BE2C (cell line): Measurements from ENCODE around the gene GLUD1.
"Not testable (repeated sequence)": the region's sequence is repeated elsewhere in the genome, so short reads cannot be mapped to it uniquely, and the experiment has no call there.

ENCODE experiments used
- DNase-seq: peaks from one replicate; pipeline ENCODE4 v3.0.0-alpha.2; 2020
- H3K27me3 ChIP-seq: fragments of 250-450 bp; sonication (Bioruptor Pico); 2 replicates; pipeline ENCODE4 v1.5.1; 2020; ENCODE audit warnings: mild to moderate bottlenecking
- H3K36me3 ChIP-seq: fragments of 250-450 bp; sonication (Bioruptor Pico); 2 replicates; pipeline ENCODE4 v1.5.1; 2020; ENCODE audit warnings: mild to moderate bottlenecking
- H3K4me1 ChIP-seq: fragments of 250-450 bp; sonication (Bioruptor Pico); 2 replicates; pipeline ENCODE4 v1.5.1; 2020
- H3K4me3 ChIP-seq: 2 replicates; pipeline ENCODE4 v1.5.1; 2011; ENCODE audit warnings: low read depth, low read length
- H3K9me3 ChIP-seq: fragments of 250-450 bp; sonication (Bioruptor Pico); 2 replicates; pipeline ENCODE4 v1.5.1; 2020
- CTCF ChIP-seq: IDR thresholded peaks from 2 replicates; pipeline ENCODE4 v1.5.1; 2012; ENCODE audit warnings: mild to moderate bottlenecking, low read depth, low read length

Gene GLUD1

DNA sequence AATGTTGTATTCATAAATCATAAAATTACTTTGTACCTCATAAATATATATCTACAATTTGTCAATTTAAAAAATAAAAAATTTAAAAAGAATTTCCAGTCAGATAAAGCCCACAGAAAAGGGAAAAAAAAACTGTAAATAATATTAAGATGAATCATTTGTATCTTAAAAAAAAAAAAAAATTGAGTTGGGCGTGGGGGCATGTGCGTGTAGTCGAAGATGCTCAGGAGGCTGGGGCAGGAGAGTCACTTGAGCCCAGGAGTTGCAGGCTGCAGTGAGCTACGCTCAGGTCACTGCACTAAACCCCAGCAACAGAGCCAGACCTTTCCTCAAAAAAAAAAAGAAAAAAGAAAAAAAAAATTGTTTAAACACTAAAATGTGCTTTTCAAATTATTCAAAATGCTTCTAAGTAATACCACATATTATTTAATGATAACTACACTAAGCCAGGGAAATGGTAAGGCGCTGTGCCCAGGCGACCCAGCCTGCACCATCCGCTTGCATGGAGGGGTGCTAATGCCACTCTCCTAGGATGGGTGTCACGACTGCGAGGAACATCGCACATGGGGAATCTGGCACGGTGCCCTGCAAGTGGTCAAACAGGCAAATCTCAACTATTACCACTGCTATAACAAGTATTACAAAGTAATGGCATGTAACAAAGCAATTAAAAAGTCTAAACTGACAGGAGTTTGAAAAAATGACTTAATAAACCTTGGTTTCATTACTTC, 15.4 kb downstream of the GLUD1 start:
- Histone ChIP-seq H3K27me3 (no peaks in the 10 kb centered on the region), H3K4me3 (no peak overlapping the region), H3K9me3 (no peaks in the 10 kb centered on the region), H3K4me1 (no peaks in the 10 kb centered on the region), H3K36me3 (no peaks in the 10 kb centered on the region)
- no peak for DNase-seq
- no peak for TF ChIP-seq CTCF

GRCh38 chr10:87076421-87076820, 18.2 kb downstream of the GLUD1 start:
- not testable (repeated sequence) for H3K9me3 ChIP-seq, H3K27me3 ChIP-seq, H3K4me1 ChIP-seq, H3K36me3 ChIP-seq, H3K4me3 ChIP-seq, DNase-seq

GRCh38 chr10:87072449-87072848, 22.2 kb downstream of the GLUD1 start:
- DNase-seq = no peak
- Histone ChIP-seq H3K4me1 (no peaks in the 10 kb centered on the region), H3K9me3 (no peaks in the 10 kb centered on the region), H3K4me3 (no peak overlapping the region), H3K27me3 (no peaks in the 10 kb centered on the region), H3K36me3 (peaks cover 8% of the 10 kb centered on the region)
- TF ChIP-seq CTCF = no peak

DNA sequence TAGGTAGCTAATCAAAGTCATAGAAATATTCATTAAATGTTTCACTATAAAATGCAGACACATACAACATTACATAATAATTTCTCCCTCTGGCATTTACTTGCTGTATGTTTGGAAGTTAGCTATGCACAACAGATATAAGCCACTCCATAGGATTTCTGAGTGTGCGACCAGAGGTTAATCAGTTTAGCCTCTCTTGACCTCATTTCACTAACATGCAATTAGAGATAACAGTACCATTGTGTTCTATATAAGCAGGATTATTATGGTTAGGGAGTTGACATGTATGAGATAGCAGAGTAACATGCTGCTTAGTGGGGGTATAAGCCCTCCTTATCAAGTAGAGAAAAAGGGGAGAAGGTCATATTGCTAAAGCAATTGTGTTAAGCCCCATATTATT, 26.4 kb downstream of the GLUD1 start:
- DNase-seq = no peak
- Histone ChIP-seq H3K36me3 (peaks cover 15% of the 10 kb centered on the region), H3K9me3 (no peaks in the 10 kb centered on the region), H3K27me3 (no peaks in the 10 kb centered on the region), H3K4me1 (no peaks in the 10 kb centered on the region), H3K4me3 (no peak overlapping the region)
- no peak for TF ChIP-seq CTCF

- TF ChIP-seq CTCF = no peak
- Histone ChIP-seq H3K9me3 (no peaks in the 10 kb centered on the region), H3K27me3 (no peaks in the 10 kb centered on the region), H3K4me1 (no peaks in the 10 kb centered on the region), H3K4me3 (no peak overlapping the region), H3K36me3 (peaks cover 17% of the 10 kb centered on the region)
- DNase-seq = no peak
Observed at GRCh38 chr10:87066865-87067264, 27.8 kb downstream of the GLUD1 start.

DNA sequence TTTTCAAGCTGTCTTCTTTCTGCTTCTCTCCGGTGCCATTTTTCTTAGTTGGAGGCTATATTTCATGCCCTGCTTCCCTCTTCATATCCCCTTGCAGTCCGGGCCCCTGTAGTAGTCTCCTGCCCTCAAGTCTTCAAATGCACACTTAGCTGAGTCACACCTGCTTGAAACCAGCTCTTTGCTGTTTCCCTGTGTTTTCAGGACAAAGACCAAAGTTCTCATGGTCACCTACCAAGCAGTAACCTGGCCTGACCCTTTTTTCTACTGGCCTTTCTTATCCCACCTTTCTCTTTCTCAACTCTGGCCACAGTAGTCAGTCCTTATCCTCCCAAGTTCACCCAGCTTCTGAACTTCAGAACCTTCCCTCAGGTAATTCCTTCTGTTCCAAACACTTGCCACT, 28.5 kb downstream of the GLUD1 start:
- no peaks in the 10 kb centered on the region for H3K9me3 ChIP-seq
- no peak for DNase-seq

More for the DNA sequence above, 28.5 kb downstream of the GLUD1 start:
- no peaks in the 10 kb centered on the region for H3K27me3 ChIP-seq
- TF ChIP-seq CTCF = no peak
- no peaks in the 10 kb centered on the region for H3K4me1 ChIP-seq
- peaks cover 17% of the 10 kb centered on the region for H3K36me3 ChIP-seq
- no peak overlapping the region for H3K4me3 ChIP-seq
